Nephron (organoid): ENCODE results near the gene NDUFAF8.

Experiments used
- H3K27ac Mint-ChIP-seq, 3 experiments: 2 replicates each; pipeline ENCODE4 v1.8.0; 2020; ENCODE audit warnings: mixed read lengths in 3 of 3, mild to moderate bottlenecking in 2 of 3, moderate library complexity in 1 of 3
- H3K27me3 Mint-ChIP-seq: 2 replicates; pipeline ENCODE4 v1.8.0; 2021; ENCODE audit warnings: low read depth, mild to moderate bottlenecking, moderate library complexity, mixed read lengths
- H3K36me3 Mint-ChIP-seq: 2 replicates; pipeline ENCODE4 v1.8.0; 2020; ENCODE audit warnings: low read depth, mixed read lengths
- H3K4me1 Mint-ChIP-seq: 2 replicates; pipeline ENCODE4 v1.8.0; 2020; ENCODE audit warnings: mixed read lengths
- H3K4me3 Mint-ChIP-seq, 3 experiments: 2 replicates each; pipeline ENCODE4 v1.8.0; 2020; ENCODE audit warnings: mild to moderate bottlenecking in 3 of 3, mixed read lengths in 3 of 3, moderate library complexity in 2 of 3
- H3K9me3 Mint-ChIP-seq: 2 replicates; pipeline ENCODE4 v1.8.0; 2020; ENCODE audit warnings: mixed read lengths
- TF ChIP-seq, protein P1 (sequence below), 3 experiments: fragments of 200-600 bp; sonication (generic); IDR thresholded peaks; one replicate each; pipeline ENCODE4 v1.5.0; 2021; ENCODE audit warnings: antibody characterized with exemption in 3 of 3; ENCODE audit not compliant: unreplicated experiment in 3 of 3

Gene NDUFAF8

DNA sequence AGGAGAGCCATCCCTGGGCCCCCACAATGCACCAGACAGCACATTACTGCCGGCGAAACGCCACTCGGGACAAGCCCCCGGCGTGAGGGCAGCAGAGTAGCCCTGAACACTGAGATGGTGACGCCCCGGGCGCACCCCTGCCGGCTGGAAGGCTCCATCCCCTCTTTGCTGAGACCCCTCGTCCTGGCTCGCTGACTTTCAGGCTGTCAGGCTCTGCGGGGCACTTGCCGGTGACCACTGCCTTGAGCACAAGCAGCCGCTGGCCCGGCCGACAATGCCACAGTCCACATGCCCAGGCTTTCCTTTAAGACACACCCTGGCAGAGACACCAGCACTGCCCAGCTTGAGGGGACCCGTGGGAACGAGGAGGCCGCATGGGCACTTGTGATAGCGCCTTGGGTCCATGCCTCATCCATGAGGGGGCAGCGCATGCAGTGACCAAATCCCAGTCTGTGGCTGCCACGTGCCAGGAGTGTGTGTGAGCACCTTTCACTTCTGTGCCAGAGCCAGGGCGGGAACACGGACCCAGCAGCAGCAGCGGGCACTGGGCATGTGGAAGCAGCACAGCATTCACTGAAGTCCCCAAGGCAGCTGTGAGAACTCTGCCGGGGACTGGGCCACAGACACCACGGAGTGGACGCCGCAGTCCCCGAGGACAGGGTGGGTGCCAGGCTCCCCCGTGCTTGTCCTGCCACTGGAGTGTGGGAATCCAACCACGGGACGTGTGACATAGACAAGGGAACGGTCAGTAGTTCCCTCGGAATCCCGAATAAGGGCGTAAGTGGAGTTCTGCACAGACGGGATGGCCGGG lies 24.5 kb downstream of the NDUFAF8 start:
- H3K4me3 Mint-ChIP-seq: no peak overlapping the region
- TF ChIP-seq, protein P1, sequence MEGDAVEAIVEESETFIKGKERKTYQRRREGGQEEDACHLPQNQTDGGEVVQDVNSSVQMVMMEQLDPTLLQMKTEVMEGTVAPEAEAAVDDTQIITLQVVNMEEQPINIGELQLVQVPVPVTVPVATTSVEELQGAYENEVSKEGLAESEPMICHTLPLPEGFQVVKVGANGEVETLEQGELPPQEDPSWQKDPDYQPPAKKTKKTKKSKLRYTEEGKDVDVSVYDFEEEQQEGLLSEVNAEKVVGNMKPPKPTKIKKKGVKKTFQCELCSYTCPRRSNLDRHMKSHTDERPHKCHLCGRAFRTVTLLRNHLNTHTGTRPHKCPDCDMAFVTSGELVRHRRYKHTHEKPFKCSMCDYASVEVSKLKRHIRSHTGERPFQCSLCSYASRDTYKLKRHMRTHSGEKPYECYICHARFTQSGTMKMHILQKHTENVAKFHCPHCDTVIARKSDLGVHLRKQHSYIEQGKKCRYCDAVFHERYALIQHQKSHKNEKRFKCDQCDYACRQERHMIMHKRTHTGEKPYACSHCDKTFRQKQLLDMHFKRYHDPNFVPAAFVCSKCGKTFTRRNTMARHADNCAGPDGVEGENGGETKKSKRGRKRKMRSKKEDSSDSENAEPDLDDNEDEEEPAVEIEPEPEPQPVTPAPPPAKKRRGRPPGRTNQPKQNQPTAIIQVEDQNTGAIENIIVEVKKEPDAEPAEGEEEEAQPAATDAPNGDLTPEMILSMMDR (IDR thresholded peaks at IDR 0.05; ENCODE audit: unreplicated experiment in 3 of 3): no peak
- H3K27ac Mint-ChIP-seq: no peak overlapping the region
- peaks cover 40% of the 10 kb centered on the region for H3K36me3 Mint-ChIP-seq
- H3K9me3 Mint-ChIP-seq: no peaks in the 10 kb centered on the region
- no peaks in the 10 kb centered on the region for H3K27me3 Mint-ChIP-seq
- H3K4me1 Mint-ChIP-seq: no peaks in the 10 kb centered on the region

DNA sequence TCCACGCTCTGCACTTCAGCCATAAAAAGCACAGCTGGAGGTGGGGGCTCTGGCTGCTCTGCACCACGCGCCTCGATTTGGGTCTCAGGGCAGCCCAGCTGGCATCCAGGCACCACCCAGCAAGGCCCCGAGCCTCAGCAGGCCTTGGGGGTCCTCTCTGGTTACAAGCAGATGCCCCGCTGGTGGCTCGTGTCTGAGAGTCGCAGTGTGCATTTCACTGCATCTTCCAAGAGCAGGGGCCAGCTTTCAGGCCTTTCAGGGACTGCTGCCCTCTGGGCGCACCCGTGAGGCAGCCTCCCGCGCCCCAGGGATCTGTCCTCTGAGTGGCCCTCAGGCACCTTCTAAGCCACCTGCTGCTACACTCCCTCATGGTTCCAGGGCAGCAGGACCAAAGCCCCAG lies 25.5 kb downstream of the NDUFAF8 start:
- H3K27ac Mint-ChIP-seq: no peak overlapping the region
- no peaks in the 10 kb centered on the region for H3K27me3 Mint-ChIP-seq
- no peaks in the 10 kb centered on the region for H3K4me1 Mint-ChIP-seq
- peaks cover 51% of the 10 kb centered on the region for H3K36me3 Mint-ChIP-seq
- no peaks in the 10 kb centered on the region for H3K9me3 Mint-ChIP-seq
- H3K4me3 Mint-ChIP-seq: no peak overlapping the region
- TF ChIP-seq, protein P1 (IDR thresholded peaks at IDR 0.05; ENCODE audit: unreplicated experiment in 3 of 3): no peak

DNA sequence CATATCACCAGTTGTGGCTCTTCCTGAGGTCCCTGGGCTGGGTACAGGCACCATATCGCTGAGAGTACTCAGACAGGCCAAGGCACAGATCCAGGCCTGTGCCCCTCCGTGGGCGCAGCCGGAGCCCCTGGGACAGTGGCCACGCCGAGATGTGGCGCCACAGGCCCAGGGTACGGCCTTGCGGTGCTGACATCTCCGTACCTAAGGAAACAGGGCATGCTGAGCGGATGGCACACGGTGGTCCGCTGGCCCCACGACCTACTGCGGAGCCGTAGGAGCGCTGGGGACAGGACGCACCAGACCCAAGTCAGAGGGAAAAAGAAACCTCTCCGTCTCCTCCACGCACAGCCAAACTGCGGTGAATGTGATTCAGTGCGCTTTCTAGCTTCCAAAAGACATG lies 26.5 kb downstream of the NDUFAF8 start:
- H3K36me3 Mint-ChIP-seq: peaks cover 56% of the 10 kb centered on the region

DNA sequence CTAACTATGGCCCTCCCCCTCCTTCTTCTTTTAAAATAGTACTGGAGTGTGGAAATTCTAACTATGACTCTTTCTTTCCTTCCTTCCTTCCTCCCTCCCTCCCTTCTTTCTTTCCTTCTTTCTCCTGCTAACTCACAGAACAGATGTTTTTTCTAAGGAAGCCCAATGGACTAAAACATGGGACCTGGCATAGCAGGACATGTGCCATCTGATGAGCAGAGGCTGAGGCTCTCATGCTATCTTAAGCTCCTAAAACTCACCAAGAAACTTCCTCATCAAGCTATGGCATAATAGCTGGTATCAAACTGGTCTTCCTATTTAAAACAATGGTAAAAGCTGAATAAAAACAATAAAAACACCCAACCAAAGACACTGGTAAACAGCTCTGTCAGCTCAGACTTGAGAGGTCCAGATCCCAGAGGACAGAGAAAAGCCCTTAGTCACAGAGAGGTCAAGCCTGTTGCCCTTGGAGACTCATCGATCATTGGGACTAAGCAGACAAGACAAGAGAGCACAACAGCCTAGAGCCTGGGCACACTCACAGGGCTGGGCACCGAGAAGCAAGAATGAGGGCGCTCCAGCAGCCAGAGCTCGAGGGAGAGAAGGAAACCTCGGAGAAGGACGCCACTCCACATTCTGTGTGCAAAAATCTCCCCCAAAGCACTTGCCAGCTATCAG lies 28.4 kb downstream of the NDUFAF8 start:
- H3K9me3 Mint-ChIP-seq: no peaks in the 10 kb centered on the region
- no peaks in the 10 kb centered on the region for H3K4me1 Mint-ChIP-seq
- TF ChIP-seq, protein P1 (IDR thresholded peaks at IDR 0.05; ENCODE audit: unreplicated experiment in 3 of 3): no peak
- H3K4me3 Mint-ChIP-seq: no peak overlapping the region
- H3K27ac Mint-ChIP-seq: no peak overlapping the region
- H3K27me3 Mint-ChIP-seq: no peaks in the 10 kb centered on the region
- peaks cover 62% of the 10 kb centered on the region for H3K36me3 Mint-ChIP-seq

More for the DNA sequence above, 26.5 kb downstream of the NDUFAF8 start:
- TF ChIP-seq, protein P1 (IDR thresholded peaks at IDR 0.05; ENCODE audit: unreplicated experiment in 3 of 3): no peak
- H3K4me3 Mint-ChIP-seq: no peak overlapping the region
- no peak overlapping the region for H3K27ac Mint-ChIP-seq
- H3K9me3 Mint-ChIP-seq: no peaks in the 10 kb centered on the region
- H3K4me1 Mint-ChIP-seq: no peaks in the 10 kb centered on the region
- H3K27me3 Mint-ChIP-seq: no peaks in the 10 kb centered on the region

DNA sequence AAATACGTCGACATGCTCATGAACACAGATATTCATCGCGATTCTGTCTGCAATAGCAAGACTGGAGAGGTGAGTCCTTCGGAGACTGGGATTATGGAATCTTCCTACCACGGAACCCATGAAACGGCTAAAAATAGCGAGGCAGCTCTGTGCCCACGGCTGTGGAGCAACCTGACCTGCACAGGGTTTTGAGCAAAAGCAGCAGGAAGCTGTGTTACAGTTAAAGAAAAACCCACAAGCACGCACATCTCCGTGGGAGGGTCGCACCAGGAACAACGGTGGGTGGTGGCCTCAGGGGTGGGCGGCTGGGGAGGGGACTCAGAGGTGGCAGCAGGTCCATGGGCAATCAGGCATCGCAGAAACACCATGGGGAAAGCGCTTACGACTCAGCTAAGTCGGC lies 31.2 kb downstream of the NDUFAF8 start:
- peaks cover 65% of the 10 kb centered on the region for H3K36me3 Mint-ChIP-seq
- no peak overlapping the region for H3K27ac Mint-ChIP-seq
- H3K27me3 Mint-ChIP-seq: no peaks in the 10 kb centered on the region
- H3K4me3 Mint-ChIP-seq: no peak overlapping the region
- TF ChIP-seq, protein P1 (IDR thresholded peaks at IDR 0.05; ENCODE audit: unreplicated experiment in 3 of 3): no peak
- H3K9me3 Mint-ChIP-seq: no peaks in the 10 kb centered on the region
- no peaks in the 10 kb centered on the region for H3K4me1 Mint-ChIP-seq
